Right kidney (tissue), 1 donor: ENCODE results near the gene PRDX2.

Source experiments
- DNase-seq: peaks from one replicate; pipeline ENCODE4 v3.0.0-alpha.2; 2016

Gene PRDX2

DNA sequence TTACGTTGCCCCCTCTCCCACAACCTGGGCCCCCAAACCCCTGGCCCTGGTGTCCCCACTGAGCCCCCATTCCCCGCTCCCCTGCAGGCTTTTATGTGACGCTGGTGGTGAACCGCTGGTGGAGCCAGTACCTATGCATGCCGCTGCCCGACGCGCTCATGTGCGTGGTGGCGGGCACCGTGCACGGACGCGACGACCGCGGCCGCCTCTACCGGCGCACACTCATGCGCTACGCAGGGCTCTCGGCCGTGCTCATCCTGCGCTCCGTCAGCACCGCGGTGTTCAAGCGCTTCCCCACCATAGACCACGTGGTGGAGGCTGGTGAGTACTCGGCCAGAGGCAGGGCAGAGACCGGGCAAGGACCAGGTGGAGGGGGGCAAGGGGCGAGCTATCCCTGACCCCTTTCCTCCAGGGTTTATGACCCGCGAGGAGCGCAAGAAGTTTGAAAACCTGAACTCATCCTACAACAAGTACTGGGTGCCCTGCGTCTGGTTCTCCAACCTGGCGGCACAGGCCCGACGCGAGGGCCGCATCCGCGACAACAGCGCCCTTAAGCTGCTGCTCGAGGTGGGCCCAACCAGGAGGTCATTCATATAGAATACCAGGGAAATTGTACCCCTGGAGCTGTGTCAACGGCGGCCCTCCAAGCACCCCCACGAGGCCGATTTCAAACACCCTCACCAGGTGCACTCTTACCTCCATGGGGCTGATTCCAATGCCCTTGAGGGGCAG lies 47.0 kb downstream of the PRDX2 start:
- DNase-seq = no peak

DNA sequence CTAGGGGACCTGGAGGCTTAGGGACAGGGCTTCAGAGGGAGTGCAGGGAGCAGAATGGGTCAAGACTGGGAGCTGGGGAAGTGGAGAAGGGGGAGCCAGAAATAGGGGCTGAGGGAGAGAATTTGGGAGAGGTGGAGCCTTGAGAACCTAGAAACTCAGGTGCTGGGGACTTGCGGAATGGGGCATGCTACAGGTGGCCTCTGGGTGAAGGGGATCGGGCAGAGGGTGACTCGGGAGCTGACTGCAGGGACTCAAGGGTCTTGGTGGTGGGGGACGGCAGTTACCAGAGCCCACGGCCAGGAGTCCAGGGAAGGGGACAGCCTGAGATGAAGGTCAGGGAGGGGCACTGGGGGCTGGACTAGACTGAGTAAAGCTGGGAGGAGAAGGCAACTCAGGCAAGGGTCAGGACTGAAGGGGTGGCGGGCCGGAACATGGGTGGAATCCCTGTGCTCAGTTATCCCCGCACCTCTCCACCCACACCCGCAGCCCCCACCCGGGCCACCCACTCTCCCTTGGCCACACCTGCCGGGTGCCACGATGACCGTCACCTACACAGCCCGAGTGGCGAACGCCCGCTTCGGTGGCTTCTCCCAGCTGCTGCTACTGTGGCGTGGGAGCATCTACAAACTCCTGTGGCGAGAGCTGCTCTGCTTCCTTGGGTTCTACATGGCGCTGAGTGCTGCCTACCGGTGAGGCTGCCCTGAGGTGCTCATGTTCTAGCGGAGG lies 49.4 kb downstream of the PRDX2 start:
- no peak for DNase-seq

DNA sequence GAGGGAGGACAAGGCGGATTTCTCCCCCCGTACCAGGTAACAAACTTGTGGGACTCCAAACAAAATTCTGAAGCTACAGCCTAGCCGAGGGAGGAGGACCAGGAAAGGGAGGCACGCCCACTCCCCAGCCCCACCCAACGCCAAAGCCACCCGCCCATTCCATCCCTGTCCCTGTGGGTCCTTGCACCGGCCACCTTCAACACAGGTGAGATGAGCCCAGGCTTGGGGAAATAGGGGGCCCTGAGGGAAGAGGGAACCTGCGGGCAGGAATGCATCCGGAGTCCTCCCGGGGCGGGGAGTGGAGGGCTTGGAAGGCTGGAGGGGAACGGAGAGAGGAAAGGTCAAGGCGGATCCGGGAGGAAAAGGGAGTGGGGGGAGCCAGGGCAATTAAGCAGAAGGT lies 50.0 kb downstream of the PRDX2 start, which contains the start of gene BEST2:
BEST2 (plus strand) TSS at position 157 of the 400 bp plus-strand sequence. CDS start 802 bp downstream, outside the sequence.
- DNase-seq = no peak

DNA sequence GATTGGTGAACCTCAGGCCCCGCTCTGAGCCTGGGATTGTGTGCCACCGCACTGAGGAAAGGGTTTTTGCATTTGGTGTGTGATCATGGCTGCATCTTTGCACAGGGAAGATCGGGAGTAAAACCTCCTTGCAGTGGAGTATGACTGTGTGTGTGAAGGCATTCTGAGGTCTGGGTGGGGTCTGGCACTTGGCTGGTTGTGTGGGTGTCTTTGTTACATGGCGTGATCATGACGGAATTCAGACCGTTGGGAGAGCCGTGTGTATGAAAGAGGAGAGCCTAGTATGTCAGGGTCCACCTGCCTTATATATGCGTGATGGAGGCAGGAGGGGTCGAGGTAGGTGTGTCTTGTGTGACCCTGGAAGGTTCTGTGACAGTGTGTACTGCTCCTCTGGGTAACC lies 50.7 kb downstream of the PRDX2 start:
- no peak for DNase-seq

DNA sequence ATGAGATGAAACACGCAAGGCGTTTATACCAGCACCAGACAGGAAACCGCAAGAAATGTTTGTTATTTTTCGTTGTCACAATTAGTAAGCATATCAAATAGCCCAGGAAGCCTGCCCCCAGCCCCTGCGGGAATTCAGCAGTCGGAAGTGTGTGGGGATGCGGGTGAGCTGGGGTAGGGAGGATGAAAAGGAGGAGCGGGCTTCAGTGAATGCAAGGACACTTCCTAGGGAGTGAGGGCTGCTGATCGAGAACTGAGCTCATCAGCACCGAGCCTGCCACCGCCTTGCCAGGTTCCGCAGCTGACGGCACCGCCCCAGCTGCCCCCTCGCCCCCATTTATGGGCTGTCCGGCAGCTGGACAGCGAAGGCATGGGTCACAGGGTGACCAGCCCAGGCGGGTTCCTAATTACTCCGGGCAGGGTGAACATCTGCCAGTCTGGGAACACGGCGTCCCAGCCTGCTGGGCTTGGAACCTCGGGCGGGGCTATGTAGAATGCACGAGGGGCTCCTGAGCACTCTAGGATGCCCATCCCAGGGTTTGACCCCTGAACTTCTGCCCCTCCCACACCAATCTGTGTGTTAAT lies 51.6 kb downstream of the PRDX2 start:
- no peak for DNase-seq

DNA sequence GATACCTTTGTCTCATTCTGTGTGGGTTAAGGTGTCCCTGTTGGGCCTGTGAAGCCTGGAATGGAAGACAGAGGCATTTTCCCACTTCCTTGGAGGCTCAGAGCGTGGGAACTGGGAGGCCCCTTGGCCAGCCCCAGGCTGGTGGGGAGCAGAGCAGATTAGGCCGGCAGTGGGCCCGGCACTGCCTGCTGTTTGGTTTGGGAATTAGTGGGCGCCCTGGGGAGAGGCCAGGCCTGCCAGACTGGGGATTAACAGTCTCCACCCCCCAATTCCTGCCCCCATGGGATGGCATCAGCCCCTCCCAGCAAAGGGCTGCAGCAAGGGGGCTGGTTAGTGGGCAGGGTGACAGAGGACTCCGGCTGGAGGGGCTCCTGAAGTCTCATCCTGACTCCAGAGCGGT lies 53.1 kb downstream of the PRDX2 start:
- no peak for DNase-seq
